Peyer's patch (tissue), 4 donors: ENCODE results near the gene KDM2B.

Experiments used
- CTCF ChIP-seq, 6 experiments: fragments of 450-650 bp in 4 of 6; fragments of 200-600 bp in 2 of 6; sonication (generic) in 1 of 6; IDR thresholded peaks; one replicate each; pipeline ENCODE4 v1.5.1; 2017 to 2019; ENCODE audit warnings: antibody characterized with exemption in 6 of 6, mild to moderate bottlenecking in 3 of 6, moderate library complexity in 1 of 6
- POLR2A ChIP-seq, 2 donors: fragments of 450-650 bp; IDR thresholded peaks; one replicate each; pipeline ENCODE4 v1.5.1; 2017; ENCODE audit warnings: antibody characterized with exemption in 2 of 2, mild to moderate bottlenecking in 2 of 2, moderate library complexity in 2 of 2

- TF ChIP-seq CTCF (IDR thresholded peaks at IDR 0.05) (no peak), POLR2A (IDR thresholded peaks at IDR 0.05) (no peak)
Measured at GRCh38 chr12:121398355-121398754, 182.5 kb downstream of the KDM2B start.
